ENCODE measurements around the gene IPO13.

Gene IPO13

GRCh38 chr1:43931711-43932660, 14.8 kb upstream of the IPO13 start:
- DNase-seq (ENCODE audit: low read depth): no peak

DNA sequence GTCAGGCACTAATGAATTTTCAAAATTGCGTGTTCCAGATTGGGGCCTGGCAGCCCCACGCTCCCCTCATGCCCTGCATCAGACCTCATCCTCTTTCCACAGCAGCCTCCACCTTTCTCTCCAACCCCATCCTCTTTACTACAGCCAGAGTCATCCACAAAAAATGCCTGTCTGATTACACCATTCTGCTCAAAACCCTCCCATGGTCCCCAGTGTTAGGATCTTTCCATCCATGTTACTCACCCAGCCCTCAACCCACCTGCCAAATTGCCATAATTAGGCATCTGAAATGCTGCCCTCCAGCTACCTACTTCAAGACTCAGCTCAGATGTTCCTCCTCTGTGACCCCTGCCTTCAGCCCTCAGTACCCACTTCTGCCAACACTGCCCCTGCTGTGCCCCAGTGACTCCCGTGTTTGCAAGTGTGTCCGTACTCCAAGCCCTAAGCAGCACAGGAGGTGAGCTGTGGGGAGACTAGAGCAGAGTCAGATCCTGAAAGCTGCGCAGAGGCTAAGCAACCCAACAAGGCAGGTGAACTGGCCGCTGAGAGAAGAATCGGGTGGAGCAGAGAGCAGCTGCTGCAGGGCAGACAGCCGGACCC, 13.9 kb upstream of the IPO13 start:
- DNase-seq (ENCODE audit: low read depth): no peak

GRCh38 chr1:43933386-43934100, 13.2 kb upstream of the IPO13 start, which contains the start of gene ARTN:
ARTN (plus strand) TSS chr1:43933801; CDS start chr1:43935657, 1,856 bp downstream.
- no peak for DNase-seq (ENCODE audit: low read depth)

GRCh38 chr1:43934101-43934985, 12.4 kb upstream of the IPO13 start:
- peak; percentile 17 for DNase-seq (ENCODE audit: low read depth)

- DNase-seq (ENCODE audit: low read depth): no peak
These were observed 11.8 kb upstream of the IPO13 start for GRCh38 chr1:43934986-43935324.

DNA sequence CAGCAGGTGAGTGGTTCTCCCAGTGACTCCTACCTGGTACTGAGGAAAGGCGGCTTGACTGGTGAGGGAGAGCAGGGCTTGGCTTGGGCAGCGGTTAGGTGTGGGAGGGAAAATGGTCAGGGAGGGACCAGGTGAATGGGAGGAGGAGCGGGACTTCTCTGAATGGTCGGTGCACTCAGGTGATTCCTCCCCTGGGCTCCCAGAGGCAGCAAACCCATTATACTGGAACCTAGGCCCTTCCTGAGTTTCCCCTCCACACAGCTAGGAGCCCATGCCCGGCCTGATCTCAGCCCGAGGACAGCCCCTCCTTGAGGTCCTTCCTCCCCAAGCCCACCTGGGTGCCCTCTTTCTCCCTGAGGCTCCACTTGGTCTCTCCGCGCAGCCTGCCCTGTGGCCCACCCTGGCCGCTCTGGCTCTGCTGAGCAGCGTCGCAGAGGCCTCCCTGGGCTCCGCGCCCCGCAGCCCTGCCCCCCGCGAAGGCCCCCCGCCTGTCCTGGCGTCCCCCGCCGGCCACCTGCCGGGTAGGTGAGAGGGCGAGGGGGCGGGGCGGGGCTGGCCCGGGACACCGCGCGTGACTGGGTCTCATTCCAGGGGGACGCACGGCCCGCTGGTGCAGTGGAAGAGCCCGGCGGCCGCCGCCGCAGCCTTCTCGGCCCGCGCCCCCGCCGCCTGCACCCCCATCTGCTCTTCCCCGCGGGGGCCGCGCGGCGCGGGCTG, 10.9 kb upstream of the IPO13 start:
- no peak for DNase-seq (ENCODE audit: low read depth)

- no peak for DNase-seq (ENCODE audit: low read depth)
These were observed 10.2 kb upstream of the IPO13 start for GRCh38 chr1:43936431-43937151.

DNA sequence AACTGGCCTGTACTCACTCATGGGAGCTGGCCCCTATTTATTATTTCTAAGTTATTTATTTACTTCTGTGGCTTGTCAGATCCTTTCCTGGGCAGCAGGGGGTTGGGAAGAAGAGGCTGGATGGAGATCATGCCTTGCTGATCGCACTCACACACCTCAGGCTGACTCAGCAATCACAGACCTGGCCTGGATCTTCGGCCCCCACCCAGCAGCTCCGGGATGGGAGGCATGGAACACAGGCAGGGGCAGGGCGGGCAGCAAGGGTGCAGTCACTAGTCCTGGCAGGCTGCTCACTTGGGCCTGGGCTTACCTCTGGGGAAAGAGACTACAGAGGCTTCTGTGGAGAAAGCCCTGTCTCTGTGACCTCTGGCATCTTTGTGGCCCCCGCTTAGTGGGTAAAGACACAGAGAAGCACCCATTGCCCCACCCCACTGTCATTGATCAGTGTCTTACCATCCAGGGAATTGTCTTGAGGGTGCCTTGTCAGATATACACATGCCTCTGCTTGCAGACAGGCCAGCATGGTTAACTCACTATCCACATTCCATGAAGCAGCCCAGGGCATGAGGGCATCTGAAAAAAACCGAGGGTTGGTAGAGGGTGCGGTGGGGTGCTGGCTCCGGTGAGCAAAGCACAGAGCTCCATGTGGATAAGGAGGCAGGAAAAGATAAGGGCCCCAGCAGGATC, 9.4 kb upstream of the IPO13 start:
- DNase-seq (ENCODE audit: low read depth): no peak

DNA sequence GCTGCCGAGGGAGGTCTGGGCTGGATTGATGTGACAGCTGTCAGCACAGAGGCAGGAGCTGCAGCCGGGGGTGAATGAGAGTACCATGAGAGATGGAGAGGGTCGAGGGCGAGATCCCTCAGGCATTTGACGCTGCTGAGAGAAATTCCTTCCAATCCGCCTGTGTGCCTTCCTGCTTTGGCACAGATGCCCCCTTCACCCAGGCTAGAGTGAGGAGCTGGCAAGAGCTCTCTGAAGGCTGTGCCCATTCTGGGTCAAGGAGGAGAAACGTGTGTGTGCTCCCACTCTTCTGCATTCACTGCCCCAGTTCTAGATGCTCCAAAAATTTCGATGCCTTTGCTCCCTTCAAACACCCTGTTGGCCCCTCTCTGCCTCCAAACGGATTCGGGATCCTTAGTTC, 8.4 kb upstream of the IPO13 start:
- DNase-seq (ENCODE audit: low read depth): no peak

GRCh38 chr1:43938892-43939587, 7.7 kb upstream of the IPO13 start:
- no peak for DNase-seq (ENCODE audit: low read depth)

GRCh38 chr1:43942411-43942810, 4.3 kb upstream of the IPO13 start:
- no peak for DNase-seq (ENCODE audit: low read depth)

GRCh38 chr1:43944860-43945259, 1.9 kb upstream of the IPO13 start:
- DNase-seq (ENCODE audit: low read depth): no peak

DNA sequence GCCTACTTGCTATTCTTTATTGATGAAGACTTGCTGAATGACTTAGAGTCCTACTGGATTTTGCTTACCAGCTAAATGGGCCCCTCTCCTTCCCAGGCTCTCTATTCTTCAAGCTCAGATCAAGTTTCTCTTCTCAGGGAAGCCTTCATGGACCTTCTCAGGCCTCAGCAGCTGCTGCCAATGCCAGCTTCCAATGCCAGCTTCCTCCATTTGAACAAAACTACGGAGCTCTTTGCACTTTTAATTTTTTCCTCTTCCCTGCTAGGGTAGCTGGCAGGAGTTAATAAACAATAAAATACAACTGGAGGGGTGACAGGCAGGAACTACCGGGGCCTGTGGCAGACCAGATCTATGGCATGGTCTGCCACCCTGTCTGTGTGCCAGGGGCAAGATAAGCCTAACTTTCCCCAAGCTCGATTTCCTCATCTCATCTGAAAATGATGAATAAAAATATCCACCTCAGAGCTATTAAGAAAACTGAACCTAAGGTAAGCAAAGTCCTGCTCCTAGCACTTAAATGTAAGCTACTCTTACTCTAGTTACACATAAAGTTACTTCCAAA, 995 bp upstream of the IPO13 start:
- no peak for DNase-seq (ENCODE audit: low read depth)

GRCh38 chr1:43947061-43947873, 517 bp downstream of the IPO13 start:
- DNase-seq (ENCODE audit: low read depth): no peak

DNA sequence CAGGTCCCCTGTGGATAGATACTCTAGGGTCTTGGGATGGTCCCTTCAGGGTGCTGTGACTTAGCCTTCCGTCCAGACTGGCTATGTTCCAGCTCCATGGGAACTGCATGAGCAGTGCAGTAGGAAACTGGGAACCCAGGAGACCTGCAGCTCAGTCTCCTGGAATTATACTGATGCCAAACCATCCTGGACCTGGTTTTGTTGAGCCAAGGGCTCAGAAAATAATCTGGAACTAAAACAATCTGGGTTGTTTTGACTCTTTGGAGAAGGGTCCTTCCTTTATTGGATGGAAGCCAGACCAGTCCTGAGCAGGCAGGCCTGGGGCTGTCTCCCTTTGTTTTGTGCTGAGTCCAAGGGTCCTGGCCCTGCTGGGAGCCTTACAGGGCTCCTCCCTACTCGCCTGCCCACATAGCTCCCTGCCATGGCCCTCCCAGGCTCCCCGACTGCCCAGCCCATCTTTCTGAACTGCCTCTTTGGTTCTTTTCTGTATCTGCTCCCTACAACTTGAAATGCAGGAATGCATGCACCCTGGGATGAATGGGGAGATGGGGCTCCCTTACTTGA, 1.2 kb downstream of the IPO13 start:
- DNase-seq (ENCODE audit: low read depth): no peak

- DNase-seq (ENCODE audit: low read depth): no peak
These were observed 2.9 kb downstream of the IPO13 start for GRCh38 chr1:43949678-43950077.
